Measurements from ENCODE around the gene PCK1. TPM values are rescaled to one million over a fixed set of nuclear protein-coding genes. Genes with fewer than 3 reads are reported as not detected.
A peak's percentile ranks its signal among the peaks of the same experiment; 100 is the strongest.

The PCK1 gene
- total RNA-seq, 1 experiment from 2014 or later, result not detected

DNA sequence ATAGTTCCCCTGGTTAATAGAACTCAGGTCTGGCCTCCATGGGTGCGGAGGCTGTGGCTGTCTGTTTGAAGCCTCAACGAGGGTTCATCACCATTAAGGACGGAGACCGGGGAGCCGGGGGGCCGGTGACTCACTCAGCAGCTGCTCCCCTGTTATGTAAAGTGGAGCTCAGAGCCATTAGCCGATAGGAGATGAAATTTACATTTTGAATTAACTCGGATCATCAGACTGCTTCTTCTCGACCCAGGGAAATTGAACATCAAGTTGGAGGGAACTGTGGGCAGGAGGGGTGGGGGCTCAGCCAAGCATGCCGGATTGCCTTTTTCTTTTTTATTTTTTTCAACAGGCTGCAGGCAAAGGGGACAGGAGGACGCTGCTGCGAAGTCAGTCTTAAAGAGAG is 12.3 kb downstream of the PCK1 start:
- no CpG with 5 or more reads among the region's 12 CpGs for WGBS (ENCODE audit: extremely low coverage, insufficient read length, low lambda C conversion rate)
- no peak overlapping the region for H2AFZ ChIP-seq (ENCODE audit: low read length)
- no peaks in the 10 kb centered on the region for H3K79me2 ChIP-seq (ENCODE audit: insufficient read depth, low read length)
- no peaks in the 10 kb centered on the region; the same call in none of the 2 replicates for H3K27me3 ChIP-seq (ENCODE audit: insufficient read depth, low read length)
- no peak overlapping the region for H3K23ac ChIP-seq (ENCODE audit: insufficient read length, low read depth, low read length)
- H2BK5ac ChIP-seq (ENCODE audit: insufficient read length, low read length), result no peak overlapping the region
- H2AK5ac ChIP-seq (ENCODE audit: insufficient read length, low read length), result no peak overlapping the region
- H2BK20ac ChIP-seq (ENCODE audit: low read depth, low read length, poor library complexity, severe bottlenecking), result no peak overlapping the region
- no peak overlapping the region for H4K5ac ChIP-seq (ENCODE audit: insufficient read length, low read depth, low read length)
- no peak overlapping the region for H3K4ac ChIP-seq (ENCODE audit: low read depth, low read length)
- no peaks in the 10 kb centered on the region for H3K9me3 ChIP-seq (ENCODE audit: control insufficient read depth, low read depth, low read length)
- H3K23me2 ChIP-seq (ENCODE audit: insufficient read length, low read depth, low read length, poor library complexity, severe bottlenecking), result no peaks in the 10 kb centered on the region
- no peak overlapping the region for H2BK15ac ChIP-seq (ENCODE audit: low read depth, low read length)
- H2BK120ac ChIP-seq (ENCODE audit: low read depth, low read length, poor library complexity, severe bottlenecking), result no peak overlapping the region
- peak; percentile 55 for DNase-seq
- no peaks in the 10 kb centered on the region for H3K9me3 Mint-ChIP-seq
- H4K8ac ChIP-seq (replicated peaks; ENCODE audit: insufficient read length, low read depth, low read length), result no peak overlapping the region
- no peaks in the 10 kb centered on the region for H4K20me1 ChIP-seq (ENCODE audit: control insufficient read depth, insufficient read depth, insufficient read length)
- no peak overlapping the region for H3K9ac ChIP-seq (ENCODE audit: extremely low read depth, insufficient read length, low read length)
- TF ChIP-seq CTCF (conservative IDR thresholded peaks at IDR 0.05), result no peak
- no peak overlapping the region for H3K4me3 Mint-ChIP-seq
- no peaks in the 10 kb centered on the region; the same call in 1 of the 2 replicates for H3K4me1 ChIP-seq (ENCODE audit: insufficient read depth, low read length)
- peaks cover 14% of the 10 kb centered on the region for H3K27me3 Mint-ChIP-seq (ENCODE audit: low read depth)
- no peak overlapping the region for H3T11ph ChIP-seq (ENCODE audit: low read length)
- peak overlapping the region in 1 of 3 experiments; percentile 58; a peak in 1 of 7 replicates for H3K27ac Mint-ChIP-seq
- H3K4me1 Mint-ChIP-seq, result peaks cover 15 to 17% of the 10 kb centered on the region in 2 experiments
- no peak overlapping the region for H3K18ac ChIP-seq (ENCODE audit: insufficient read length, low read depth, low read length)
- no peak overlapping the region for H2BK12ac ChIP-seq (ENCODE audit: insufficient read length, low read depth, low read length)
- no peak overlapping the region for H3K56ac ChIP-seq (ENCODE audit: insufficient read length, low read depth, low read length)
- no peaks in the 10 kb centered on the region; a peak in 1 of 7 replicates for H3K36me3 Mint-ChIP-seq (ENCODE audit: insufficient read depth in 1 of 3, low read depth in 3 of 3)
- H3K79me1 ChIP-seq (ENCODE audit: insufficient read depth, low read depth, low read length, poor library complexity, severe bottlenecking), result no peaks in the 10 kb centered on the region
- no peak overlapping the region for H3K14ac ChIP-seq (ENCODE audit: insufficient read depth, low read length)
- H4K91ac ChIP-seq (ENCODE audit: insufficient read length, low read depth, low read length), result no peak overlapping the region
- H3K4me2 ChIP-seq (ENCODE audit: insufficient read depth, insufficient read length, low read length), result no peak overlapping the region
- no peak overlapping the region for H3K27ac ChIP-seq (ENCODE audit: insufficient read length, low read depth, low read length)

Data from H9 (cell line).